COLO829 (cell line): ENCODE results near the gene TLE1.

Experiments used
- DNase-seq: peaks from one replicate; pipeline ENCODE4 v3.0.0; 2012; ENCODE audit warnings: low spot score

Gene TLE1

GRCh38 chr9:81686614-81687520 lies 2.5 kb downstream of the TLE1 start:
- DNase-seq, result peak; percentile 78

GRCh38 chr9:81685763-81686613 lies 3.4 kb downstream of the TLE1 start:
- DNase-seq, result no peak

GRCh38 chr9:81684635-81685034 lies 4.7 kb downstream of the TLE1 start:
- no peak for DNase-seq

DNA sequence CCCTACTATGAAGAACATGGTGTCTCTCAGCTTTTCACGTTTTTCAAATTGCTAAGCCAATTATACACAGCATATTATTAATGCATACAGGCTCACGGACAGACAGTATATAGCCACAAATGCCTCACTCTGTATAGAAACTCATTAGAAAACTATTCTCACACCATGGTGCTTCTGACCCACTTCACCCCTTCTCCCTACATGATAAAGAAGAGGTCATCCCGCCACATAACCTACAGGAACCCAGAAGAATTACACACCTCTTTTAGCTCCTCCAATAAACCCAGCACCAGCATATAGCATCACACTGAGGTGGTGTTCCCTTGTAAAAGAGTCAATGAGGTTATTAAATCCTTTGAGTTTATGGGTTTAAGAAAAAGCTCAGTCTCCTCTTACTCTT lies 5.6 kb downstream of the TLE1 start:
- DNase-seq, result no peak

- no peak for DNase-seq
These were observed 6.1 kb downstream of the TLE1 start for GRCh38 chr9:81683238-81683637.

DNA sequence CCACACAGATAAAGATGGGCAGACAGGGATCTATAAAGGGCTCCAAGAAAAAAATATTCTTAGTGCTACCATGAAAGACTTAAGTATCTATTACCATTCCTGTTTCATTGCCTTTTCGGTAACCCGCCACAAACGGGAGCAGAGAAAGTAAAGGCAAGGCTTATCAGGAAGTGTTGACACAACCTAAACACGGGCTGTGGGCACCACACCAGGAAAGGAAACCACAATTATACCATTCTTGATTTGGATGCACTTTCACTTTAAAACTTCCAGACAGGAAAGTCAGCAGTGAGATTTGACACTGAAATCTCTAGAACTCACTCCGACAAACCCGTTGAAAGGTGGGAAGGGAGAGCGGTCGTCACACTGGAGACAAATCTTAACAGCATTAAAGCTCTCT lies 6.5 kb downstream of the TLE1 start:
- DNase-seq, result no peak

DNA sequence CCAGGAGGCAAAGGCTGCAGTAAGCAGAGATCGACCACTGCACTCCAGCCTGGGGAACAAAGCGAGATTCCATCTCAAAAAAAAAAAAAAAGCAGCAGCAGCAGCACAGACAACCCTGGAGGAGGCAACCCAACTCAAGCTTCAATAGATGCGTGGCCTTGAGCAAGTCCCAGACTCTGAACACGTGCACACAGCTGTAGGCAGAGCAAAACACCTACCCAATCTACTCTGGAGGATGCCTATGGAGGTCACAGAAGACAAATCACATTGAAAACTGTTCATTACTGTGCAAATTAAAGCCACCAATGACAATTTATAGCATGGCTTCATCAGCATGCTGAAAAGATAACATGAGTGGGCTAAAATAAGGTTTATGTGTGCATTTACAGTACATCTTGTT lies 7.2 kb downstream of the TLE1 start:
- no peak for DNase-seq

DNA sequence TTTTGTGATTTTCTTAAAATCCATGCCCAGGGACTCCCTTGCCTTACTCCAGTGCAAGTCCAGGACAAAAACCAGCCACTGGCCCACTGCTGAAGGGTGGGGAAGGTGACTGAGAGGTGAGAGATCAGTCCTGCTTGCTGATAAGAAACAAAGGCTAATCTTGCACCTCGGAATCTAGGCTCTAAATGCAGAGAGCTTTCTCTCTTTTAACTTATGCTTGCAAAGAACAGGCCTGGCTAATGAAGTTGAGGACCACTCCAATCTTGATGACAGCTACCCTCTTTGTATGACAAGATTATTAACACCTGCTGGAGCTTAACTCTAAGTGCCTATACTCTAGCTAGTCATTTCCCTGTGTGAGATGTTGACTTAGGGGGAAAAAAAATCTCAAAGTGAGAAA lies 8.8 kb downstream of the TLE1 start:
- no peak for DNase-seq

DNA sequence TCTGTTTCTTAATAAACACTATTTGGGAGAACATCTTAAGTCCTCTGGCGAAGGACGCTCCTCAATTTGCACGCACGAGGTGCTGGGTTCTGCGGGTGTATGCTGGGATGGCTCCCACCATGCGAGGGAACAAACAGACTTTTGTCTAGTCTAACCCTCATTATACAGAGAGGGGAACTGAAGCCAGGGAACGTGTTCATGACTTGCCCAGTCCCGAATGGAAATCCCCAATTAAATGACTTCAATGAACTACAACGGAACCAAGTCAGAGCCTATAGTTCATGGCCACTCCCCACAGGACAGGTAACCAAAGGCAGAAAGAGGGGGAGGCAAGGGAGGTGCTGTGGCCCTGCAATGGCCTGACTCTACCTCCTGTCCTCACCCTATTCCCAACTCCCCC lies 9.3 kb downstream of the TLE1 start:
- DNase-seq, result peak; percentile 58

- DNase-seq, result no peak
These were observed 11.3 kb downstream of the TLE1 start for GRCh38 chr9:81678088-81678487.

DNA sequence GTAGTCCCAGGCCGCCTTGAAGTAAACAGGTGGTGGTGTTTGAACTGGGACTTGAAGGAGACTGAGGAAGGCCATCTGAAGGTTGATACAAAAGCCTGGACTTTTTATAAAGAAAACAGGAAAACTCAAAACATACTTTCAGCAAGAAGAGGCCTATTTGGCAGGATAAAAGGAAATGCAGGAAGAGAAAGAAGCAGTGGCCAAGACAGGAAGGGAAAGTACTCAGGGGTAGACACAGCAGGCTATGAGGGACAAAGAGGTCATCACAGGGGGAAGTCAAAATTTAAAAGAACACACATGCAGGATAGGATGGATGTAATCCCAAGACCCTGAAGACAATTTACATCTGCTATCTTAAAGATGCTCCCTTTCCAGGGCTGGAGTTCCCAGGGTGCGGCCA lies 13.0 kb downstream of the TLE1 start:
- DNase-seq, result no peak

DNA sequence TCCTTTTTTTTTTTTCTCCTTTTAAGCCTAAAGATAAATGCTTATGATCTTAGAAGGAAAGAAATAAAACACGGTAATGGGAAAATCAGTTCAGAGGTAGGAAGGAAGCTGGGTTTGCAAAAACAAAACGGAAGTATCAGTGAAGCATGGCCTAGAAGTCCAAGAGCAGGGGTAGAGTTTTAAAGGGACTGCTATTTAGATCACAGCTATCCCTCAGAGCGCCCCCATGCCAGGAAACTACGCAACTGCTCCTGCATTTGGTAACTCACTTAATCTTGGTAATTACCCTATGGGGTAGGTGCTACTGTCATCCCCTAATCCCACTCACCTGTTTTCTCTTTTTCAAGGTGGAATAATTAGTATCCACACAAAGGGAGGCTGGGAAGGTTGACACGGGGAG lies 16.0 kb downstream of the TLE1 start:
- DNase-seq, result no peak

DNA sequence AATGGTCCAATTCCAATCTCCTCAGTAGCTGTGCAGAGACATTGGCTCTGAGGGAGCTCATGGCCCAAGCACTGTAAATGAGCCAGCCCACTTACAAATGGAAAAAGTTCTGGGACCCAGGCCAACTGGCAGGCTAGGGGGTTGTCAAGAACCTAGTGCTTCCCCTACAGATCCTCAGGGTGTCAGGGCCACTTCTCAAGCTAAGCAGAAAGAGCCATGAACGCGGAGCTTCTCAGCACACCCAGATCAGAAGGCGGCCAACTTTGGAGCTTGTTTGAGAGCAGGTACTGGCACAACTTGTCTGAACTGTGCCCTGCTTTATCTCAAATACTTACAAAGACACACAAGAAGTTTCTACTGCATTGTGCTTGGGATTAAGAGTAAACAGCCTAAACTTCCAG lies 17.5 kb downstream of the TLE1 start:
- DNase-seq, result no peak

DNA sequence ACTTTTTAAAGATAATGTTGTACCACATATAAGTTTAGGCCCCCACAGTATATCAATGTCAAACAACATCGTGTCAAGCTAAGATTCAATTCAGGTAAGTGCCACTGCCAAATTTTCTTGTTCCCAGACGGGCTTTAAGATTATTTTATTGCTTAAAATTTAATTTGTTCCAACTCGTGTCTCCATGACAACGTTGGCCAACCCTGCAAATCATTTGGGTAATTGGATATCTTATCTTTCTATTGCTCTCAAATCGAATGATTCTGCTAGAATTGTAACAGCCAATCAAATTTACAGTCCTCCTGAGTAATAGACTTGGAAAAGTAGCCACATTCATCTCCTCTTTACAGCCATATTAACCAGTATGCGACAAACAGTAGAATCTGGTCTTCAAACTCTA lies 19.5 kb downstream of the TLE1 start:
- no peak for DNase-seq

GRCh38 chr9:81669041-81669651 lies 20.2 kb downstream of the TLE1 start:
- no peak for DNase-seq

- DNase-seq, result no peak
These were observed 23.2 kb downstream of the TLE1 start for GRCh38 chr9:81666123-81666522.

DNA sequence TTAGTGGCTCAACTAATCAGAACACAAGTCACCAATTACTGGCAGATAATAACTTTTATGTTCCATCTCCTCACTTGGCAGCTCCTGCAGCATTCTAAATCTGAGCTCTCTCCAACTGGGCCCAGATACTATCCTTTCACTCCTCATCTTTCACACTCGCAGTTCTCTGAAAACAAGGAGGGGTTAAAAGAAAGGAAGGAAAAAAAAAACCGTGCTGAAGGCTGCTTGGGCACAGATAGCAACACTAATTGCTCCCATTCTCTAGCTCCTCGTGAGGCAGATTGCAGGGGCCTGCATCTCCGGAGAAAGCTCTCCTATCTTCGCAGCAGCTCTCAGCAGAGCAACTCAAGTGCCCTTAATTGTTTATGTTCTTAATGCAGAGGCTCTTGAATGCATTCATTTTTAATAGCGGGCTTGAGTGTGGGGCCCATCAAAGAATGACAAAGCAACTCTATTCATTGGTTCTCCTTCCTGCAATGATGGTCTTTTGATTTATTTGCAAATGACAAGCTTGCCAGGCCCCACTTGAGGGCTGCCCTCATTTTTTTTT lies 23.9 kb downstream of the TLE1 start:
- DNase-seq, result peak; percentile 76

- DNase-seq, result no peak
These were observed 24.6 kb downstream of the TLE1 start for GRCh38 chr9:81664638-81665222.

- DNase-seq, result no peak
These were observed 28.0 kb downstream of the TLE1 start for GRCh38 chr9:81661339-81661738.

GRCh38 chr9:81656871-81657337 lies 32.4 kb downstream of the TLE1 start:
- DNase-seq, result no peak

- no peak for DNase-seq
These were observed 33.3 kb downstream of the TLE1 start for GRCh38 chr9:81656004-81656403.

DNA sequence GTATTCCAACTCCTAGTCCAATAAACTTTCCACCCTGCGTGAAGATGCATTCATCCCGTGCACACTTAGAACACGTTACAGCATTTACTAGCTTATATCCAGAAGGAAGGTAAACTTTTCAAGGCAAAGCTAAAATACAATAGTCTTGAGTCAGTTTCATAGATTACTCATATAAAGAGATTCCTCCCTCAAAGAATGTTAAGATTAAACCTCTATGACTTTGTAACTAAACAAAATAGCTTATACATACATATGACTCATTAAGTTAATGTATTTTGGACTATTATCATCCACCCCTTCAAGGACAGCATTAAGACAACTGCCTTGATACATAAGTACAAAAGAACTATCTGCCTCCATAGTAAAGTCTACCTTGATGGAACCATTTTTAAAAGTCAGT lies 36.1 kb downstream of the TLE1 start:
- DNase-seq, result no peak
